22Rv1 (cell line): ENCODE measurements around the gene SEMA6B.
A peak's percentile ranks its signal among the peaks of the same experiment; 100 is the strongest.

Source experiments
- H3K27ac ChIP-seq: fragments of 450-650 bp; 2 replicates; pipeline ENCODE4 v1.5.1; 2017
- CTCF ChIP-seq: fragments of 450-650 bp; IDR thresholded peaks from 2 replicates; pipeline ENCODE4 v1.5.1; 2017; ENCODE audit warnings: mild to moderate bottlenecking
- ZFX ChIP-seq: fragments of 450-650 bp; IDR thresholded peaks from 2 replicates; pipeline ENCODE4 v1.6.1; 2017; ENCODE audit warnings: antibody characterized with exemption, borderline replicate concordance

The SEMA6B gene

GRCh38 chr19:4556597-4557127, 2.8 kb downstream of the SEMA6B start:
- no peak for TF ChIP-seq CTCF
- no peak for TF ChIP-seq ZFX
- H3K27ac ChIP-seq = peak overlapping the region; percentile 47

- H3K27ac ChIP-seq = peak overlapping the region; percentile 47
- TF ChIP-seq ZFX = no peak
- TF ChIP-seq CTCF = no peak
Measured at GRCh38 chr19:4555657-4556561, 3.6 kb downstream of the SEMA6B start.

- H3K27ac ChIP-seq = no peak overlapping the region
- TF ChIP-seq ZFX (no peak), CTCF (no peak)
Measured at GRCh38 chr19:4554717-4555116, 4.8 kb downstream of the SEMA6B start.

GRCh38 chr19:4553775-4554174, 5.7 kb downstream of the SEMA6B start:
- TF ChIP-seq ZFX (no peak), CTCF (no peak)
- H3K27ac ChIP-seq = no peak overlapping the region

- no peak overlapping the region for H3K27ac ChIP-seq
- TF ChIP-seq ZFX = no peak
Measured at GRCh38 chr19:4553092-4553695, 6.3 kb downstream of the SEMA6B start.

GRCh38 chr19:4552525-4552819, 7.0 kb downstream of the SEMA6B start:
- H3K27ac ChIP-seq = no peak overlapping the region
- TF ChIP-seq CTCF (no peak), ZFX (no peak)

GRCh38 chr19:4550479-4551050, 8.9 kb downstream of the SEMA6B start:
- no peak for TF ChIP-seq CTCF
- TF ChIP-seq ZFX = no peak

More at GRCh38 chr19:4550479-4551050, 8.9 kb downstream of the SEMA6B start:
- H3K27ac ChIP-seq = no peak overlapping the region
